CD4-positive, alpha-beta T cell (primary cell): ENCODE data around the gene CHMP1A. TPM values are rescaled to one million over a fixed set of nuclear protein-coding genes. Genes with fewer than 3 reads are reported as not detected.

ENCODE experiments used
- ATAC-seq: fragments of 200-7000 bp; cut with Tn5 transposase; one replicate; pipeline ENCODE4 v1.10.0; 2022; ENCODE audit warnings: mild to moderate bottlenecking; ENCODE audit not compliant: poor library complexity
- CTCF ChIA-PET: fragments of 350-600 bp; sonication (Branson Sonifier 250); formaldehyde crosslinking; loops from one replicate; lab custom pipeline; 2021; ENCODE audit warnings: antibody characterized with exemption, inconsistent platforms; lab: Charles Lee
- POLR2A ChIA-PET: fragments of 350-600 bp; sonication (Branson Sonifier 250); formaldehyde crosslinking; loops from one replicate; lab custom pipeline; 2021; ENCODE audit warnings: antibody characterized with exemption, inconsistent platforms; lab: Charles Lee
- DNase-seq, 14 experiments: peaks; one replicate each; pipeline ENCODE4 v3.0.0-alpha.2; 2013 to 2020; ENCODE audit warnings: mixed read lengths in 2 of 14
- H3K27ac ChIP-seq, 2 donors: one replicate each; pipeline versions ENCODE4 v1.5.1 to v1.7.0; 2013; ENCODE audit warnings: low read length in 2 of 2, low read depth in 1 of 2, mild to moderate bottlenecking in 1 of 2
- H3K27me3 ChIP-seq, 2 experiments: 1 replicate in 1 of 2; 2 replicates in 1 of 2; pipeline versions ENCODE4 v1.6.1 to v1.7.0; 2013; ENCODE audit warnings: low read length in 2 of 2, control low read depth in 1 of 2, mild to moderate bottlenecking in 1 of 2, moderate library complexity in 1 of 2; ENCODE audit not compliant: insufficient read depth in 2 of 2, control insufficient read depth in 1 of 2
- H3K36me3 ChIP-seq: one replicate; pipeline ENCODE4 v1.6.1; 2013; ENCODE audit warnings: low read length, control low read depth; ENCODE audit not compliant: insufficient read depth
- H3K4me1 ChIP-seq: one replicate; pipeline ENCODE4 v1.6.1; 2013; ENCODE audit warnings: low read length, control low read depth; ENCODE audit not compliant: insufficient read depth
- H3K4me3 ChIP-seq: one replicate; pipeline ENCODE4 v1.5.1; 2013; ENCODE audit warnings: mild to moderate bottlenecking, low read length, moderate library complexity
- H3K9me3 ChIP-seq, 2 experiments: 1 replicate in 1 of 2; 2 replicates in 1 of 2; pipeline versions ENCODE4 v1.6.1 to v1.7.0; 2013; ENCODE audit warnings: low read length in 2 of 2, mild to moderate bottlenecking in 2 of 2, control low read depth in 1 of 2, moderate library complexity in 1 of 2; ENCODE audit not compliant: control insufficient read depth in 1 of 2, insufficient read depth in 1 of 2
- H3K27ac Mint-ChIP-seq: one replicate; pipeline ENCODE4 v1.8.0; 2020; ENCODE audit warnings: mixed read lengths
- H3K27me3 Mint-ChIP-seq: one replicate; pipeline ENCODE4 v1.8.0; 2021; ENCODE audit warnings: mixed read lengths
- H3K36me3 Mint-ChIP-seq: one replicate; pipeline ENCODE4 v1.8.0; 2021; ENCODE audit warnings: low read depth, mixed read lengths
- H3K4me1 Mint-ChIP-seq: one replicate; pipeline ENCODE4 v1.8.0; 2021; ENCODE audit warnings: low read depth, mixed read lengths
- H3K4me3 Mint-ChIP-seq: one replicate; pipeline ENCODE4 v1.8.0; 2020; ENCODE audit warnings: mild to moderate bottlenecking, mixed read lengths
- H3K9me3 Mint-ChIP-seq: one replicate; pipeline ENCODE4 v1.8.0; 2020; ENCODE audit warnings: mixed read lengths
- intact Hi-C, 2 experiments: fragments of 100-400 bp; cut with DNase I in 1 of 2; cut with micrococcal nuclease in 1 of 2; formaldehyde crosslinking; loops; one replicate each; pipeline versions ENCODE4 v1.15.1 to v1.9.0; 2023 to 2025; cut with DNase I, micrococcal nuclease
- total RNA-seq, 174 experiments: library from RNA in 2 of 174; stranded (reverse) in 2 of 174; gene quantifications; one replicate each; pipeline ENCODE4 v1.2.3 and lab custom pipeline; 2021 to 2026
- TF ChIP-seq, protein P1 (sequence below): fragments of 200-600 bp; IDR thresholded peaks from one replicate; pipeline ENCODE4 v1.8.0; 2022; ENCODE audit warnings: antibody characterized with exemption, mild to moderate bottlenecking

Gene CHMP1A
- total RNA-seq, 2 experiments from 2014 or later = 54.7 to 55.9 TPM

DNA sequence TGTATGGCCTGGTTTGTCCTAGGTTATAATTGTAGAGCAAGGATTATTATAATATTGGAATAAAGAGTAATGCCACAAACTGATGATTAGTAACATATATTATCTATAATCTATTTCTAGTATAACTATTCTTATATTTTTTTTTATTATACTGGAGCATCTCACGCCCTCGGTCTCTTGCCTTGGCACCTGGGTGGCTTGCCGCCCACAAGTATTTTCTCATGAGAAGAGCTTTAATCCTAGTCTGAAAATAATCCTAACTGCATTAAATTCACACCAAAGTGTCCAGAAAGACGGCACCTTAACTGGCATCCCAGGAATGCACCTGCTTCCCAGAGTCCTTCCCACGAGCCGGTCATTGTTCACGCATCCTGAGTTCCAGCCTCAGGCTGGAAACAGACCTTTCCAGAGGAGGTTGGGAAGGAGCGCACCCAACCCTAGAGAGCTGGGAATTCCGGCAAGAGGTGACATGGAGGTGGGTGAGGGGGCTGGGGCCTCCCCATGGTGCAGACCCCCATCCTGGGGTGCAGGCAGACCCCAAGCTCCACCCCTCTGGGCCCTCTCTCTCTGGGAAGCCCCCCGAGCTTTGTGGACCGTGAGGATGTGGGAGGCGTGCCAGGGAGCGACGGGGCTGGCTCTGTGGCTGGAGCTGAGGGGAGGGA lies 15.9 kb downstream of the CHMP1A start:
- ChIA-PET POLR2A (interaction anchor here (1.0 kb wide), 1 partner anchor 75 kb away, joined by 3 read pairs; no protein-coding TSS in a partner anchor), CTCF (interaction anchor here (0.8 kb wide), 1 partner anchor 59 kb away, joined by 3 read pairs; no protein-coding TSS in a partner anchor)
- peaks cover 31% of the 10 kb centered on the region for H3K36me3 Mint-ChIP-seq
- Histone ChIP-seq H3K4me1 (peaks cover 13% of the 10 kb centered on the region), H3K27ac (no peak overlapping the region), H3K4me3 (no peak overlapping the region), H3K36me3 (peaks cover 20% of the 10 kb centered on the region), H3K27me3 (no peaks in the 10 kb centered on the region), H3K9me3 (no peaks in the 10 kb centered on the region)
- peak overlapping the region; percentile 78 for H3K4me3 Mint-ChIP-seq
- no peaks in the 10 kb centered on the region for H3K9me3 Mint-ChIP-seq
- H3K27me3 Mint-ChIP-seq = no peaks in the 10 kb centered on the region
- H3K4me1 Mint-ChIP-seq = peaks cover 11% of the 10 kb centered on the region
- TF ChIP-seq, protein P1, sequence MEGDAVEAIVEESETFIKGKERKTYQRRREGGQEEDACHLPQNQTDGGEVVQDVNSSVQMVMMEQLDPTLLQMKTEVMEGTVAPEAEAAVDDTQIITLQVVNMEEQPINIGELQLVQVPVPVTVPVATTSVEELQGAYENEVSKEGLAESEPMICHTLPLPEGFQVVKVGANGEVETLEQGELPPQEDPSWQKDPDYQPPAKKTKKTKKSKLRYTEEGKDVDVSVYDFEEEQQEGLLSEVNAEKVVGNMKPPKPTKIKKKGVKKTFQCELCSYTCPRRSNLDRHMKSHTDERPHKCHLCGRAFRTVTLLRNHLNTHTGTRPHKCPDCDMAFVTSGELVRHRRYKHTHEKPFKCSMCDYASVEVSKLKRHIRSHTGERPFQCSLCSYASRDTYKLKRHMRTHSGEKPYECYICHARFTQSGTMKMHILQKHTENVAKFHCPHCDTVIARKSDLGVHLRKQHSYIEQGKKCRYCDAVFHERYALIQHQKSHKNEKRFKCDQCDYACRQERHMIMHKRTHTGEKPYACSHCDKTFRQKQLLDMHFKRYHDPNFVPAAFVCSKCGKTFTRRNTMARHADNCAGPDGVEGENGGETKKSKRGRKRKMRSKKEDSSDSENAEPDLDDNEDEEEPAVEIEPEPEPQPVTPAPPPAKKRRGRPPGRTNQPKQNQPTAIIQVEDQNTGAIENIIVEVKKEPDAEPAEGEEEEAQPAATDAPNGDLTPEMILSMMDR = peak; percentile 34
- H3K27ac Mint-ChIP-seq = peak overlapping the region; percentile 57
- ATAC-seq (no peak), DNase-seq (no peak)
- intact Hi-C loops = loop anchor here (1.0 to 10.0 kb wide), 2 partner anchors 66 to 307 kb away; partner anchors contain the start of gene CPNE7 (in 1 of the 2)

DNA sequence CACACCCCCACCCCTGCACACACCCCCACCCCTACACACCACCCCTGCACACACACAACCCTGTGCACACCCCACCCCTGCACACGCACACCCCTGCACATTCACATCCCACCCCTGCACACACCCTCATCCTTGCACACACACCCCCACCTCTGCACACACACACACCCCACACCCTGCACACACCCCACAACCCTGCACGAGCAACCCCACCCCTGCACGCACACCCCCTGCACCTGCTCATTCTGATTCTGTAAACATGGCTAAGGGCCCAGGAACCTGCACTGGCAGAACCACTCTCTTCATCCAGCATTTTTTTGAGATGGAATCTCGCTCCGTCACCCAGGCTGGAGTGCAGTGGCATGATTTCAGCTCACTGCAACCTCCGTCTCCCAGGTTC lies 18.1 kb downstream of the CHMP1A start:
- Mint-ChIP-seq H3K27ac (no peak overlapping the region), H3K4me3 (no peak overlapping the region), H3K36me3 (peaks cover 12% of the 10 kb centered on the region), H3K4me1 (peaks cover 11% of the 10 kb centered on the region), H3K27me3 (no peaks in the 10 kb centered on the region), H3K9me3 (no peaks in the 10 kb centered on the region)
- intact Hi-C loops = no loop called here
- POLR2A ChIA-PET = no interaction called here
- no peak overlapping the region for H3K27ac ChIP-seq
- TF ChIP-seq, protein P1 = no peak
- CTCF ChIA-PET = no interaction called here
- H3K27me3 ChIP-seq = peaks cover 0 to 4% of the 10 kb centered on the region in 2 experiments
- no peak for DNase-seq
- H3K4me3 ChIP-seq = no peak overlapping the region
- no peaks in the 10 kb centered on the region for H3K9me3 ChIP-seq
- peaks cover under 1% of the 10 kb centered on the region for H3K36me3 ChIP-seq
- peaks cover 13% of the 10 kb centered on the region for H3K4me1 ChIP-seq
- ATAC-seq = no peak

DNA sequence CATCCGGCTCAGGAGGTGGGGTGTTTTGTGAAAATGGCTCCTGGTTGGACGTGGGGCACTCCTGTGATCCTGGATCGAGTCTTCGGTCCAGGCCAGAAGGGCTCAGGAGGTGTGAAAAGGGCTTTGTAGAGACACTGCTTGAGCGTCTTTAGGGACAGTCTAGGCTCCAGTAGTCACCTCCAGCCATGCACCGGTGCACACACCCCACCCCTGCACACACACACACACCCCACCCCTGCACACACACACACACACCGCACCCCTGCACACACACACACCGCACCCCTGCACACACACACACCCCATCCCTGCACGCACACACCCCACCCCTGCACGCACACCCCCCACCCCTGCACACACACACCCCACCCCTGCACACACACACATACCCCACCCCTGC lies 19.1 kb downstream of the CHMP1A start:
- CTCF ChIA-PET = no interaction called here
- Mint-ChIP-seq H3K4me1 (peaks cover 11% of the 10 kb centered on the region), H3K27ac (no peak overlapping the region), H3K4me3 (no peak overlapping the region), H3K9me3 (no peaks in the 10 kb centered on the region), H3K36me3 (peaks cover 3% of the 10 kb centered on the region), H3K27me3 (no peaks in the 10 kb centered on the region)
- Histone ChIP-seq H3K27me3 (peaks cover 0 to 6% of the 10 kb centered on the region in 2 experiments), H3K4me3 (no peak overlapping the region), H3K9me3 (no peaks in the 10 kb centered on the region), H3K27ac (no peak overlapping the region), H3K36me3 (no peaks in the 10 kb centered on the region), H3K4me1 (peaks cover 13% of the 10 kb centered on the region)
- intact Hi-C loops = no loop called here
- POLR2A ChIA-PET = no interaction called here
- ATAC-seq (no peak), DNase-seq (no peak)
- TF ChIP-seq, protein P1 = no peak
